Neural cell (in vitro differentiated cells): ENCODE measurements around the gene LCP2. TPM values are rescaled to one million over a fixed set of nuclear protein-coding genes. Genes with fewer than 3 reads are reported as not detected.

Experiments used
- H2AFZ ChIP-seq: fragments of 200-600, 300-800 bp; sonication (generic), shearing (Covaris generic); 2 replicates; pipeline ENCODE4 v1.6.0; 2014; ENCODE audit warnings: low read depth, mild to moderate bottlenecking, antibody characterized with exemption, low read length, moderate library complexity
- H3F3A ChIP-seq: fragments of 200-600 bp; shearing (Covaris generic); 2 replicates; pipeline ENCODE4 v1.6.1; 2016; ENCODE audit warnings: mild to moderate bottlenecking, moderate library complexity, mixed read lengths, antibody characterized with exemption, low read length; ENCODE audit not compliant: insufficient read depth, poor library complexity, severe bottlenecking
- H3K27ac ChIP-seq: fragments of 200-600, 300-800 bp; sonication (generic), shearing (Covaris generic); 2 replicates; pipeline ENCODE4 v1.5.1; 2014; ENCODE audit warnings: mild to moderate bottlenecking, low read length, moderate library complexity
- H3K27me3 ChIP-seq: fragments of 300-800, 200-600 bp; sonication (generic), shearing (Covaris generic); 2 replicates; pipeline ENCODE4 v1.6.0; 2014; ENCODE audit warnings: mild to moderate bottlenecking, low read depth, low read length, moderate library complexity; ENCODE audit not compliant: insufficient read depth
- H3K36me3 ChIP-seq: fragments of 300-800, 200-600 bp; sonication (generic), shearing (Covaris generic); 2 replicates; pipeline ENCODE4 v1.5.1; 2014; ENCODE audit warnings: mild to moderate bottlenecking, antibody characterized with exemption, low read length, moderate library complexity; ENCODE audit not compliant: insufficient read depth
- H3K4me2 ChIP-seq: fragments of 300-800, 200-600 bp; sonication (generic), shearing (Covaris generic); 2 replicates; pipeline ENCODE4 v1.6.0; 2014; ENCODE audit warnings: mild to moderate bottlenecking, low read length
- H3K4me3 ChIP-seq: fragments of 300-800, 200-600 bp; sonication (generic), shearing (Covaris generic); 2 replicates; pipeline ENCODE4 v1.5.1; 2014; ENCODE audit warnings: mild to moderate bottlenecking, low read length, moderate library complexity
- H3K79me2 ChIP-seq: fragments of 200-600 bp; shearing (Covaris generic); replicated peaks from 2 replicates; pipeline ENCODE4 v1.6.0; 2014; ENCODE audit warnings: mild to moderate bottlenecking, low read length, moderate library complexity; ENCODE audit not compliant: insufficient read depth
- H3K9ac ChIP-seq: fragments of 300-800, 200-600 bp; sonication (generic), shearing (Covaris generic); 2 replicates; pipeline ENCODE4 v1.6.1; 2016; ENCODE audit warnings: mild to moderate bottlenecking, low read length, mixed read lengths
- H3K9me2 ChIP-seq: fragments of 200-600 bp; shearing (Covaris generic); 2 replicates; pipeline ENCODE4 v1.6.1; 2016; ENCODE audit warnings: mild to moderate bottlenecking, low read length, mixed read lengths; ENCODE audit not compliant: insufficient read depth
- H3K9me3 ChIP-seq: fragments of 200-600, 300-800 bp; sonication (generic), shearing (Covaris generic); 2 replicates; pipeline ENCODE4 v1.6.1; 2016; ENCODE audit warnings: mild to moderate bottlenecking, mixed run types, low read length, moderate library complexity, mixed read lengths
- H4K20me1 ChIP-seq: fragments of 200-600 bp; shearing (Covaris generic); 2 replicates; pipeline ENCODE4 v1.6.1; 2016; ENCODE audit warnings: mild to moderate bottlenecking, mixed run types; ENCODE audit not compliant: insufficient read depth
- CTCF ChIP-seq: fragments of 450-650 bp; IDR thresholded peaks from 2 replicates; pipeline ENCODE4 v1.5.1; 2014; ENCODE audit warnings: antibody characterized with exemption, mild to moderate bottlenecking, moderate library complexity; ENCODE audit not compliant: poor library complexity, severe bottlenecking
- EP300 ChIP-seq: fragments of 450-650 bp; conservative IDR thresholded peaks from 2 replicates; pipeline ENCODE4 v1.6.1; 2014; ENCODE audit warnings: antibody characterized with exemption, mild to moderate bottlenecking, moderate library complexity; ENCODE audit not compliant: poor library complexity, severe bottlenecking
- EZH2 ChIP-seq: fragments of 200-600, 300-800 bp; shearing (Covaris generic), sonication (generic); IDR thresholded peaks from 2 replicates; pipeline ENCODE4 v1.6.1; 2014; ENCODE audit warnings: antibody characterized with exemption, low read length, borderline replicate concordance, mild to moderate bottlenecking; ENCODE audit not compliant: insufficient read depth, poor library complexity, severe bottlenecking
- MXI1 ChIP-seq: fragments of 450-650 bp; conservative IDR thresholded peaks from 2 replicates; pipeline ENCODE4 v1.6.1; 2014; ENCODE audit warnings: antibody characterized with exemption, mild to moderate bottlenecking; ENCODE audit not compliant: poor library complexity, severe bottlenecking
- POLR2AphosphoS5 ChIP-seq: IDR thresholded peaks from 2 replicates; pipeline ENCODE4 v1.6.1; 2012
- RAD21 ChIP-seq: fragments of 450-650 bp; conservative IDR thresholded peaks from 2 replicates; pipeline ENCODE4 v1.6.1; 2014; ENCODE audit warnings: antibody characterized with exemption, mild to moderate bottlenecking, moderate library complexity
- REST ChIP-seq: IDR thresholded peaks from 2 replicates; pipeline ENCODE4 v1.6.1; 2012; ENCODE audit warnings: borderline replicate concordance
- SMC3 ChIP-seq: fragments of 450-650 bp; conservative IDR thresholded peaks from 2 replicates; pipeline ENCODE4 v1.6.1; 2014; ENCODE audit warnings: antibody characterized with exemption, mild to moderate bottlenecking, moderate library complexity; ENCODE audit not compliant: poor library complexity
- TAF1 ChIP-seq: IDR thresholded peaks from 2 replicates; pipeline ENCODE4 v1.6.1; 2012; ENCODE audit warnings: low read depth
- polyA plus RNA-seq: library from polyadenylated mRNA; depleted of rRNA; stranded (reverse); fragments of >200 nt; gene quantifications from 2 replicates; pipeline ENCODE4 v1.2.3, GENCODE V29; 2014

The LCP2 gene
- polyA plus RNA-seq, 1 donor from 2014 or later: not detected

GRCh38 chr5:170296935-170297588 is 515 bp downstream of the LCP2 start:
- Histone ChIP-seq H3K27ac (no peak overlapping the region), H2AFZ (no peak overlapping the region), H3K9ac (no peak overlapping the region), H3K27me3 (no peaks in the 10 kb centered on the region), H3K9me2 (no peaks in the 10 kb centered on the region), H3K9me3 (no peaks in the 10 kb centered on the region), H3K79me2 (no peaks in the 10 kb centered on the region), H3K4me3 (no peak overlapping the region), H3F3A (no peaks in the 10 kb centered on the region), H3K36me3 (no peaks in the 10 kb centered on the region), H4K20me1 (no peaks in the 10 kb centered on the region), H3K4me2 (no peak overlapping the region)
- TF ChIP-seq EP300 (no peak), RAD21 (no peak), SMC3 (no peak), TAF1 (no peak), CTCF (no peak), POLR2AphosphoS5 (no peak)

- Histone ChIP-seq H3K27me3 (no peaks in the 10 kb centered on the region), H3K9ac (no peak overlapping the region), H3K9me2 (no peaks in the 10 kb centered on the region), H3K4me2 (no peak overlapping the region), H4K20me1 (no peaks in the 10 kb centered on the region), H3K4me3 (no peak overlapping the region), H3K36me3 (no peaks in the 10 kb centered on the region), H3K79me2 (no peaks in the 10 kb centered on the region), H2AFZ (no peak overlapping the region), H3K9me3 (no peaks in the 10 kb centered on the region), H3K27ac (no peak overlapping the region), H3F3A (no peaks in the 10 kb centered on the region)
- TF ChIP-seq TAF1 (no peak), RAD21 (no peak), EZH2 (no peak), EP300 (no peak), MXI1 (no peak), SMC3 (no peak), POLR2AphosphoS5 (no peak)
These were observed 1.3 kb downstream of the LCP2 start for GRCh38 chr5:170296036-170296934.

- Histone ChIP-seq H2AFZ (no peak overlapping the region), H3K9me3 (no peaks in the 10 kb centered on the region), H3K27ac (no peak overlapping the region)
These were observed 3.0 kb downstream of the LCP2 start for GRCh38 chr5:170294556-170294955.

More at GRCh38 chr5:170294556-170294955, 3.0 kb downstream of the LCP2 start:
- no peaks in the 10 kb centered on the region for H3K36me3 ChIP-seq
- no peaks in the 10 kb centered on the region for H3K27me3 ChIP-seq
- H4K20me1 ChIP-seq: no peaks in the 10 kb centered on the region
- H3K4me3 ChIP-seq: no peak overlapping the region
- H3K79me2 ChIP-seq: no peaks in the 10 kb centered on the region
- no peak overlapping the region for H3K4me2 ChIP-seq
- no peaks in the 10 kb centered on the region for H3F3A ChIP-seq
- H3K9me2 ChIP-seq: no peaks in the 10 kb centered on the region
- no peak overlapping the region for H3K9ac ChIP-seq
- no peak for TF ChIP-seq SMC3
- TF ChIP-seq RAD21: no peak
- TF ChIP-seq MXI1: no peak
- TF ChIP-seq EP300: no peak
- no peak for TF ChIP-seq POLR2AphosphoS5
- TF ChIP-seq REST: no peak
- TF ChIP-seq CTCF: no peak
- no peak for TF ChIP-seq TAF1
- TF ChIP-seq EZH2: no peak
